Measurements from ENCODE around the gene FBXO39.

GRCh38 chr17:6796017-6796886, 20.2 kb downstream of the FBXO39 start:
- TF ChIP-seq, protein P1, sequence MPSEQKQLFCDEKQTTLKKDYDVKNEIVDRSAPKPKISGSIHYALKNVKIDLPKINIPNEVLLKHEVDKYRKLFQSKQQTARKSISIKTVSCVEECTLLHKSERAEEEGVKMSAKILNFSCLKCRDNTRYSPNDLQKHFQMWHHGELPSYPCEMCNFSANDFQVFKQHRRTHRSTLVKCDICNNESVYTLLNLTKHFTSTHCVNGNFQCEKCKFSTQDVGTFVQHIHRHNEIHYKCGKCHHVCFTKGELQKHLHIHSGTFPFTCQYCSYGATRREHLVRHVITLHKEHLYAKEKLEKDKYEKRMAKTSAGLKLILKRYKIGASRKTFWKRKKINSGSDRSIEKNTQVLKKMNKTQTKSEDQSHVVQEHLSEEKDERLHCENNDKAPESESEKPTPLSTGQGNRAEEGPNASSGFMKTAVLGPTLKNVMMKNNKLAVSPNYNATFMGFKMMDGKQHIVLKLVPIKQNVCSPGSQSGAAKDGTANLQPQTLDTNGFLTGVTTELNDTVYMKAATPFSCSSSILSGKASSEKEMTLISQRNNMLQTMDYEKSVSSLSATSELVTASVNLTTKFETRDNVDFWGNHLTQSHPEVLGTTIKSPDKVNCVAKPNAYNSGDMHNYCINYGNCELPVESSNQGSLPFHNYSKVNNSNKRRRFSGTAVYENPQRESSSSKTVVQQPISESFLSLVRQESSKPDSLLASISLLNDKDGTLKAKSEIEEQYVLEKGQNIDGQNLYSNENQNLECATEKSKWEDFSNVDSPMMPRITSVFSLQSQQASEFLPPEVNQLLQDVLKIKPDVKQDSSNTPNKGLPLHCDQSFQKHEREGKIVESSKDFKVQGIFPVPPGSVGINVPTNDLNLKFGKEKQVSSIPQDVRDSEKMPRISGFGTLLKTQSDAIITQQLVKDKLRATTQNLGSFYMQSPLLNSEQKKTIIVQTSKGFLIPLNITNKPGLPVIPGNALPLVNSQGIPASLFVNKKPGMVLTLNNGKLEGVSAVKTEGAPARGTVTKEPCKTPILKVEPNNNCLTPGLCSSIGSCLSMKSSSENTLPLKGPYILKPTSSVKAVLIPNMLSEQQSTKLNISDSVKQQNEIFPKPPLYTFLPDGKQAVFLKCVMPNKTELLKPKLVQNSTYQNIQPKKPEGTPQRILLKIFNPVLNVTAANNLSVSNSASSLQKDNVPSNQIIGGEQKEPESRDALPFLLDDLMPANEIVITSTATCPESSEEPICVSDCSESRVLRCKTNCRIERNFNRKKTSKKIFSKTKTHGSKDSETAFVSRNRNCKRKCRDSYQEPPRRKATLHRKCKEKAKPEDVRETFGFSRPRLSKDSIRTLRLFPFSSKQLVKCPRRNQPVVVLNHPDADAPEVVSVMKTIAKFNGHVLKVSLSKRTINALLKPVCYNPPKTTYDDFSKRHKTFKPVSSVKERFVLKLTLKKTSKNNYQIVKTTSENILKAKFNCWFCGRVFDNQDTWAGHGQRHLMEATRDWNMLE (tag by site-specific recombination; conservative IDR thresholded peaks at IDR 0.05; ENCODE audit: low read depth), result no peak
- TF ChIP-seq CTCF (tag by site-specific recombination; IDR thresholded peaks at IDR 0.05), result no peak
- no peak for TF ChIP-seq ZNF488 (tag by site-specific recombination; IDR thresholded peaks at IDR 0.05)
